ENCODE measurements around the gene ATXN1.

GRCh38 chr6:16412171-16412570, 349.1 kb downstream of the ATXN1 start:
- TF ChIP-seq, protein P1, sequence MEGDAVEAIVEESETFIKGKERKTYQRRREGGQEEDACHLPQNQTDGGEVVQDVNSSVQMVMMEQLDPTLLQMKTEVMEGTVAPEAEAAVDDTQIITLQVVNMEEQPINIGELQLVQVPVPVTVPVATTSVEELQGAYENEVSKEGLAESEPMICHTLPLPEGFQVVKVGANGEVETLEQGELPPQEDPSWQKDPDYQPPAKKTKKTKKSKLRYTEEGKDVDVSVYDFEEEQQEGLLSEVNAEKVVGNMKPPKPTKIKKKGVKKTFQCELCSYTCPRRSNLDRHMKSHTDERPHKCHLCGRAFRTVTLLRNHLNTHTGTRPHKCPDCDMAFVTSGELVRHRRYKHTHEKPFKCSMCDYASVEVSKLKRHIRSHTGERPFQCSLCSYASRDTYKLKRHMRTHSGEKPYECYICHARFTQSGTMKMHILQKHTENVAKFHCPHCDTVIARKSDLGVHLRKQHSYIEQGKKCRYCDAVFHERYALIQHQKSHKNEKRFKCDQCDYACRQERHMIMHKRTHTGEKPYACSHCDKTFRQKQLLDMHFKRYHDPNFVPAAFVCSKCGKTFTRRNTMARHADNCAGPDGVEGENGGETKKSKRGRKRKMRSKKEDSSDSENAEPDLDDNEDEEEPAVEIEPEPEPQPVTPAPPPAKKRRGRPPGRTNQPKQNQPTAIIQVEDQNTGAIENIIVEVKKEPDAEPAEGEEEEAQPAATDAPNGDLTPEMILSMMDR (IDR thresholded peaks at IDR 0.05; ENCODE audit: low read depth, low read length): no peak
- no peak for TF ChIP-seq EZH2phosphoT487 (IDR thresholded peaks at IDR 0.05; ENCODE audit: low read depth)
